NCI-H128 (cell line): ENCODE data around the gene TFF2.

Experiments
- DNase-seq: peaks from one replicate; lab custom pipeline; 2025; ENCODE audit not compliant: unreplicated experiment; lab: John Stamatoyannopoulos, UW

TFF2 gene

DNA sequence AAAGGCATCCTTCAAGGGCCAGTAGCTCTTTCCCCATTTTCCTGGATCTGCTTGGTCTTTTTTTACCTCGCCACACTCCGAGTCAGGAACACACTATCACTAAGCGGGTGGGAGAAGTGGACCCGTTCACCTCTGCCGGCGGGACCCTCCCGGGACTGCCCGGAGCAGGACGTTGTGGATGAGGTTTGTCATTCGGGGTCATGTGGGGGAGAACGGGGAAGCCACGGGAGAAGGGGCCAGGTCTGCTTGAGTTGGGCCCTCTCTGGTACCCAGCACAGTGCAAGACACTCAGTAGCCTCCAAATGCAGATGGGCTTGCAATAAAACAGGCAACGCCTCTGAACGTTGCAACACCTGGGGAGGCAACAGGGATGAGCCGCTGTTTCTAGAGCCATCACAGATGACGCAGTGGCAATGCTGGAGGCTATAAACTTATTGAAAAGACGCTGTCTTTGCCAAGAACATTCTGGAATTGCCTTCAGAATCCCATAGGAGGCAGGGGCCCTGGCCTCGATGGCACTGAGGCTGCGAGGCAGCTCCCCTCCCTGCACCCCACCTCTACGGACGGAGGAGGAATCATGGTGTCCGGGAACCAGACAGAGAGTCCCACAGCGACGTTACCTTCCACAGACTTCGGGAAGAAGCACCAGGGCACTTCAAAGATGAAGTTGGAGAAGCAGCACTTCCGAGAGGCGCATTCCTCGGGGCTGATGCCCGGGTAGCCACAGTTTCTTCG lies 3.8 kb downstream of the TFF2 start:
- no peak for DNase-seq

- DNase-seq: no peak
These were observed 4.4 kb downstream of the TFF2 start for GRCh38 chr21:42346441-42346840.

DNA sequence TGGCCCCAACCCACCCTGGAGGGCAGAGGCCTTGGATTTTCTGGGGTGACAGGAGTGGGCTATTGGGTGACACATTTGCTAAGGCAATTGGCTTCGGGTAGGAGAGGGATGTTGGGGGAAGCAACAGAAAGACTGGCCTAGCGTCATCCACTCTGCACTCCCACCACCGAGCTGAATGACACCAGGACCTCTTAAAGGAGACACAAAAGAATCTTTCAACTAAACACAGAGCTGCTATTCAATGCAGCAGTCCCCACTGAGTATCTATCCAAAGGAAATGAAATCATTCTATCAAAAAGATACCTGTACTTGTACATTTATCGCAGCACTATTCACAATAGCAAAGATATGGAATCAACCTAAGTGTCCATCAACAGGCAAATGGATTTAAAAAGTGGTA lies 6.2 kb downstream of the TFF2 start:
- no peak for DNase-seq

GRCh38 chr21:42343963-42344510 lies 6.8 kb downstream of the TFF2 start:
- no peak for DNase-seq

GRCh38 chr21:42343556-42343955 lies 7.2 kb downstream of the TFF2 start:
- DNase-seq: no peak

GRCh38 chr21:42343101-42343500 lies 7.7 kb downstream of the TFF2 start:
- no peak for DNase-seq

DNA sequence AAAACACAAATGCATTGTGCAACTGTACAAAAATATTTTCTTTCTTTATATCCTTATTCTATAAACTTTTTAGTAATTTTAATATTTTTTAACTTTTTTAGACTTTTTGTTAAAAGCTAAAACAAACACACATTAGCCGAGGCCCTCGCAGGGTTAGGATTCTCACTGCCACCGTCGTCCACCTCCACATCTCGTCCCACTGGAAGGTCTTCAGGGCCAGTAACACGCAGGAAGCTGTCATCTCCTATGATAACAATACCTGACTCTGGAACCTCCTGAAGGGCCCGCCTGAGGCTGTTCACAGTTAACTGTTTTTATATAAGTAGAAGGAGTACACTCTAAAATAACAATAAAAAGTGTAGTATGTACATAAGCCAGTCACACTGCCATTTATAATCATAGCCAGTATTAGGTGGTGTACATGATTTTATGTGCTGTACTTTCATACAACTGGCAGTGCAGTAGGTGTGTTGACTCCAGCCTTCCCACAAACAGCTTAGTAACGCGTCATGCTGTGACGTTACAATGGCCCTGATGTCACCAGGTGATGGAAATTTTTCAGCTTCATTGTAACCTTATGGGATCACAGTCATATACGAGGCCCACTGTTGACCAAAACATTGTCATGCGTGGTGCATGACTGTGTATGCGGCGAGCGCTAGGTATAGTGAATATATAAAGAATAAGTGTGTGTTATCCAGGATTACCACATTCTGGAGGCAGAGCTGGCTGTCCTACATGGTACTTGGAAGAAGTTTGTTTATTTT lies 8.8 kb downstream of the TFF2 start:
- DNase-seq: no peak

DNA sequence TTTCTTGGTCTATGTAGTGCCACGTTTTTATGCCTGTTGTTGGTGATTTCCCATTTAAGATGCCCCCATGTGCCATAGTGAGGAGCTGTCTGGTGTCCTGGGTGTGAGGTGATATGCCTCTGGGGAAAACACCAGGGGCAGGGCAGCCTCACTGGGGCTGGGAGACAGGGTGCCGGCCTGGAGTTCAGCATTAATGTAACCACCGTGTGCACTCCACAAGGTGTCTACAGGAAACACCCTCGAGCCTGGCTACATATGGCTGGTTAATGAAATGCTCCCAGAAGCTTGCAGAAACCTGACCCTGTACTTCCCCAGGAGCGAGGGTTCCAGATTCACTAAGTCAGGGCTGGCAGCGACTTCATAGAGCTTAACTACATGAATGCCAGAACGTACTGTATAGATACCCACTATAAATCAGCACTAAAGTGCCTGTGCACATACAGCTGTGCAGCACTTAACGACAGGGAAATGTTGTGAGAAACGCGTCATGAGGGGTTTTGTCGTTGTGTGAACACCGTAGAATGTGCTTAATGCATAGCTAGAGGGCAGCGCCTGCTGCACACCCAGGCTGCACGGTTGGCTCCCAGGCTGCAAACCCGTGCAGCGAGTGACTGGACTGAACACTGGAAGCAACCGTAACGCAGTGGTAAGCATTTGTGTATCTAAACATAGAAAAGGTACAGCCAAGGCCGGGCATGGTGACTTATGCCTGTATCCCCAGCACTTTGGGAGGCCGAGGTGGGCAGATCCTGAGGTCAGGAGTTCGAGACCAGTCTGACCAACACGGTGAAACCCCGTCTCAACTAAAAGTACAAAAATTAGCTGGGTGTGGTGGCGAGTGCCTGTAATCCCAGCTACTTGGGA lies 10.4 kb downstream of the TFF2 start:
- no peak for DNase-seq

- DNase-seq: no peak
These were observed 11.8 kb downstream of the TFF2 start for GRCh38 chr21:42338729-42339715.

GRCh38 chr21:42337830-42338728 lies 12.7 kb downstream of the TFF2 start:
- peak; percentile 84 for DNase-seq

GRCh38 chr21:42337276-42337675 lies 13.5 kb downstream of the TFF2 start:
- DNase-seq: no peak

- DNase-seq: peak; percentile 28
These were observed 14.7 kb downstream of the TFF2 start for GRCh38 chr21:42336054-42336453.

- DNase-seq: no peak
These were observed 18.1 kb downstream of the TFF2 start for GRCh38 chr21:42332557-42333317.

GRCh38 chr21:42331660-42332059 lies 19.1 kb downstream of the TFF2 start:
- DNase-seq: no peak

DNA sequence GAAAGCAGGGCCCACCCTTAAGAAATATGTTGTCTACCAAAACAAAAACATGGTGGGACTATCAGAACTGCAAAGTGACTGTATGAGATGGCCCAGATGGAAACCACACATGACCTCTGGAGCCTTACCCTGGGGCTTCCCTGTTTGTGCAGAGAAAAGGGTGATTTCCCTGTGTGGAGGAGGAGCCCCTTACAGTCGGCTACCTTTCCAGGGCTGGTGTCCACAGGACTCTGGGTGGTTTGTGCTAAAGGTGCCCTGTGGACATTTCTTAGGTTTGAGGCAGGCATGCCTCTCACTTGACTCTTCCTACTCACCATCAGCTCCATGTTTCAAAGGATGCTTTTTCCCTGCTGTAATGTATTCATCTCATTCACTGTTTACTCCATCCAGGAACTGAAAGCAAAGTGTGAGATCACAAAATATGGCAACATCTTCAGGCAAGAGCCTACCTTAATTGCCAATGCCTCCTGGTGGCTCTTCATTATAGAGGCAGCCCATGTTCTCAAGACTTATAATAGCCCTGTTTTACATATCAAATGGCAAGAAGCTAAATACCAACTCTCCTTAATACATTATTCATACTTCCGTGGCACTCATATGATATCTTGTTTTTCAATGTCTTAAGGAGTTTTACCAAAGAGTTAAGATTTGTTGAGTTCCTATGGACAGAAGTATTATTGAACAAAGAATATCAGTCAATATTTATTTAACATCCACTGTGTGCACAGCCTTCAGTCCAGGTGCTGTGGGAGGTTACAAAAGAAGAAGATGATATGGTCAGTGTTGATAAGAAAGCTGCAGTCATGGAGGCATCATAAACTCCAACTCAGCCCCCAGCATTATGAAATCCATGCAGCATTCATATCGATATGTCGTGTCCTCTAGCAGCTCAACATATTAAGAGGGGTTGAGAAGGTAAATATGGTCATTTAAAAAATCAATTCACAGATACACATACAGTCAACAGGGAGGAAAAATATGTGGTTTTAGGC lies 20.1 kb downstream of the TFF2 start:
- no peak for DNase-seq

DNA sequence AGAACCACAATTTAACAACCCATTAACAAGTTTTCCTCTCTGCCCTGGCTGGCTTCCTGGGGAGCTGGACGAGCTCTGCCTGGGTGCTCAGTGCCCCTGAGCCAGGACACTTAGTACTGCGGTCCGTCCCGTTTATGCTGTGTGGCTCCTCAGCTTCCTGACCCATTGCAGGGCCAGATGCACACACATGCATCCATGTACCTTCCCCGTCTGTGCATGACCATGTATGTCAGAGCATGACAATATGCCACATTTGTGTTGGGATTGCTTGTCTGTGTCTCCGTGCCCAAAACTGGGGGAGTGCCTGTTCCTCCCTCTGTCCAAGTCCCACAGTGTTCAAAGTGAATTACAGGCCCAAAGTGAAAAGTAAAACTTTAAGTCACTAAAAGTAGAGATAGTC lies 25.9 kb downstream of the TFF2 start:
- no peak for DNase-seq

DNA sequence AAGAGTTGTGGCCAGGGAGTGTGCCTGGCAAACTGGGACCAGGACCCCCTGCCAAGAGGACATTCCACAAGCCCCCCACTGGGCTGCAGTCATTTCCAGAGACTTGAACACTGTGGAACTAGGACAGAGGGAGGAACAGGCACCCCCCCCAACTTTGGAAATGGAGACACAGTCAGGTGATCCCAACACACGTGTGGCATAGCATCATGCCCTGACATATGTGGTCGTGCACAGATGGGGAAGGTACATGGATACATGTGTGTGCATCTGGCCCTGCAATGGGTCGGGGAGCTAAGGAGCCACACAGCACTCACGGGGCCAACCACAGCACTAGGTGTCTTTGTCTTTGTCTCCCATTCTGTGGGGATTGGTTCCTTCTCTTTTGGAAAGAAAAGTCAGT lies 28.9 kb downstream of the TFF2 start:
- DNase-seq: no peak
